Tibial artery (tissue), 4 donors: ENCODE results near the gene CCDC15.

Source experiments
- DNase-seq, 2 donors: peaks; one replicate each; pipeline ENCODE4 v3.0.0-alpha.2; 2019
- H3K27ac ChIP-seq, 2 donors: fragments of 200-600 bp; sonication (generic) in 1 of 2; 1 replicate in 1 of 2; 2 replicates in 1 of 2; pipeline ENCODE4 v1.5.1; 2018 to 2019; ENCODE audit warnings: mild to moderate bottlenecking in 1 of 2
- H3K27me3 ChIP-seq, 2 donors: fragments of 200-600 bp; sonication (generic) in 1 of 2; one replicate each; pipeline versions ENCODE4 v1.5.1 to v1.6.0; 2016 to 2019
- H3K36me3 ChIP-seq, 3 donors: fragments of 200-600 bp; sonication (generic) in 2 of 3; one replicate each; pipeline ENCODE4 v1.5.1; 2016 to 2019; ENCODE audit warnings: mild to moderate bottlenecking in 2 of 3
- H3K4me1 ChIP-seq, 4 donors: fragments of 200-600 bp; sonication (generic) in 2 of 4; 1 replicate in 3 of 4; 2 replicates in 1 of 4; pipeline ENCODE4 v1.5.1; 2016 to 2019
- H3K4me3 ChIP-seq, 2 donors: fragments of 200-600 bp; sonication (generic) in 1 of 2; 1 replicate in 1 of 2; 2 replicates in 1 of 2; pipeline ENCODE4 v1.5.1; 2018 to 2019; ENCODE audit warnings: mild to moderate bottlenecking in 2 of 2
- H3K9me3 ChIP-seq, 3 donors: fragments of 200-600 bp; sonication (generic) in 1 of 3; one replicate each; pipeline ENCODE4 v1.5.1; 2016 to 2019
- CTCF ChIP-seq, 2 experiments: fragments of 200-600 bp in 1 of 2; fragments of 450-650 bp in 1 of 2; IDR thresholded peaks; one replicate each; pipeline ENCODE4 v1.5.1; 2017 to 2019; ENCODE audit warnings: antibody characterized with exemption in 2 of 2, mild to moderate bottlenecking in 1 of 2, moderate library complexity in 1 of 2
- intact Hi-C: fragments of 100-400 bp; cut with DNase I; formaldehyde crosslinking; loops from one replicate; pipeline ENCODE4 v1.15.0; 2023; ENCODE audit warnings: low total_unique reads

CCDC15 gene

DNA sequence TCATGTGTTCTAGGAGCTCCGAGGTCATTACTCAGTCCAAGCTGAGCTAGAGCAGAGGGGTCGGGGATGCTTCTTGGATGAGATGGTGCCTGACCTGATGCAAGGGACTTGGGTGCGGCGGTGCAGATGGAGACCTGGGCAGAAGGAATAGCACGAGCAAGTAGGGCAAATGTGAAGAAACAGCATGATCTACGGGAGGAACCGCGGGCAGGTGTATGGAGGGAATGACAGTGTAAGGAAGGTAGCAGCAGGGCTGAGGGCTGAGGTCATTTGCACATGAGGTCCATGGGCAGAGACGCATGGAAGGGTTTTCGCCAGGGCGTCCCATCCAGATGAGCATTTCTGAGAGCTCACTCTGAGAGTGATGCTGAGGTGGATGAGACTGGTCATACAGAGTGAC is 124.0 kb downstream of the CCDC15 start:
- Histone ChIP-seq H3K4me1 (no peaks in the 10 kb centered on the region), H3K36me3 (no peaks in the 10 kb centered on the region), H3K4me3 (no peak overlapping the region), H3K27ac (no peak overlapping the region), H3K9me3 (no peaks in the 10 kb centered on the region), H3K27me3 (peaks cover 0 to 21% of the 10 kb centered on the region in 2 donors)
- TF ChIP-seq CTCF (IDR thresholded peaks at IDR 0.05) = no peak
- intact Hi-C loops = no loop called here
- no peak for DNase-seq

DNA sequence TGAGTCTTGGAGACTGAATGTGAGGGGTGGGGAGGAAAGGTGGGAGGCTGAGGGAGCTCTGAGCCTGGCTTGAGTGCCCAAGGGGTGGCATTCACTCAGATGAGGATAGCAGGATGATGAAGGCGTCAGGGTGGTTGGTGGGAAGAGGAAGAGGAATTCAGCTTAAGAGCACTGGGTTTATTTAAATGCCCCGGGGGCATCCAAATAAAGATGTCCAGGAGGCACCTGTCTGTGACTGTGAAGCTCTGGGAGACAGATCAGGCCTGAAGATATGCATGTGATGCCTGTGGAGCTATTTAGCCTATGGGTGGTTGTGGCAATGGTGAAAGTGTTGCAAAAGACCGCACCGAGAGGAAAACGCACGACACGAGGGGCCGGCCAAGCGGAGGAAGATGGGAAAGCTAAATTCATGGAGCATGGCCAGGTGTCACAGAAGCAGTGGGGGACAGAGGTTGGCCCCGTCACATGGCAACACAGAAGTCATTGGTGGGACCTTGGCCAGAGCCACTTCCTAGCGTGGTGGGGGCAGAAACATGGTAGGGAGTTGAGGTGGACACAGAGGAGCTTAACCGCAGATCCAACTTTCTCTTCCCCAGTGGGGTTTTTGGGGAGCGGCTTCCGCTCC is 124.6 kb downstream of the CCDC15 start:
- no peaks in the 10 kb centered on the region for H3K4me1 ChIP-seq
- intact Hi-C loops = no loop called here
- no peaks in the 10 kb centered on the region for H3K9me3 ChIP-seq
- DNase-seq = no peak
- no peak overlapping the region for H3K27ac ChIP-seq
- no peak overlapping the region for H3K4me3 ChIP-seq
- peaks cover 0 to 22% of the 10 kb centered on the region in 2 donors for H3K27me3 ChIP-seq
- TF ChIP-seq CTCF (IDR thresholded peaks at IDR 0.05) = no peak
- no peaks in the 10 kb centered on the region for H3K36me3 ChIP-seq

- Histone ChIP-seq H3K27ac (no peak overlapping the region), H3K4me3 (no peak overlapping the region), H3K4me1 (no peaks in the 10 kb centered on the region), H3K9me3 (no peaks in the 10 kb centered on the region), H3K36me3 (no peaks in the 10 kb centered on the region), H3K27me3 (peaks cover 0 to 25% of the 10 kb centered on the region in 2 donors)
- no peak for TF ChIP-seq CTCF (IDR thresholded peaks at IDR 0.05)
- intact Hi-C loops = no loop called here
- no peak for DNase-seq
Measured at GRCh38 chr11:125079151-125079877, 125.3 kb downstream of the CCDC15 start.

GRCh38 chr11:125079878-125080530 is 126.0 kb downstream of the CCDC15 start:
- Histone ChIP-seq H3K4me1 (no peaks in the 10 kb centered on the region), H3K27me3 (peaks cover 0 to 32% of the 10 kb centered on the region in 2 donors), H3K36me3 (no peaks in the 10 kb centered on the region), H3K4me3 (no peak overlapping the region), H3K27ac (no peak overlapping the region), H3K9me3 (no peaks in the 10 kb centered on the region)
- TF ChIP-seq CTCF (IDR thresholded peaks at IDR 0.05) = no peak
- intact Hi-C loops = no loop called here
- DNase-seq = no peak

- intact Hi-C loops = no loop called here
- Histone ChIP-seq H3K4me1 (no peaks in the 10 kb centered on the region), H3K9me3 (no peaks in the 10 kb centered on the region), H3K27me3 (peaks cover 0 to 36% of the 10 kb centered on the region in 2 donors), H3K27ac (no peak overlapping the region), H3K36me3 (no peaks in the 10 kb centered on the region), H3K4me3 (no peak overlapping the region)
- no peak for DNase-seq
- TF ChIP-seq CTCF (IDR thresholded peaks at IDR 0.05) = no peak
Measured at GRCh38 chr11:125080531-125080911, 126.5 kb downstream of the CCDC15 start.
